COR-L47 (cell line): Measurements from ENCODE around the gene GPR160.
A peak's percentile ranks its signal among the peaks of the same experiment; 100 is the strongest.
"Not testable (repeated sequence)": the region's sequence is repeated elsewhere in the genome, so short reads cannot be mapped to it uniquely, and the experiment has no call there.

Experiments
- DNase-seq: peaks from one replicate; lab custom pipeline; 2025; lab: John Stamatoyannopoulos, UW

GPR160 gene

GRCh38 chr3:170037463-170038433 is at the start of gene GPR160:
Gene GPR160, plus strand, starts transcription at chr3:170037995. Its CDS starts 45,978 bp downstream, at chr3:170083973.
- DNase-seq, result peak; percentile 71

DNA sequence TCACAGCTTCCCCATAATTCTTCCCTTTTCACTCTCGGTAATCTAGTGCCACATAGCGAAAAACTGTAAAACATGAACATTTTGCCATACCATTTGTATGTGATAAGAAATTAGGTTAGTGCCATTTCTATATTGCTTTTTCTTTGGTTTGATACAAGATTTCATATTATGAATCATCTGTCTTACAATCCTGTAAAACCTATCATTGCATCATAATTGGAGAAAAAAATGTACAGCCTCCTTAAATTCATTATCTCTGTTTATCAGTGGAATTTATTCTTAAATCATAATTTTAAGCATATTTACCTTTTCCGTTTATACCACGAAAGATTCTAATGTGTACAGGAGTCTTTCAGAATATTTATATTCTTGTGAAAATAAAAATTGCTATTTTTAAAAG is 47.4 kb upstream of the GPR160 start:
- DNase-seq, result no peak

DNA sequence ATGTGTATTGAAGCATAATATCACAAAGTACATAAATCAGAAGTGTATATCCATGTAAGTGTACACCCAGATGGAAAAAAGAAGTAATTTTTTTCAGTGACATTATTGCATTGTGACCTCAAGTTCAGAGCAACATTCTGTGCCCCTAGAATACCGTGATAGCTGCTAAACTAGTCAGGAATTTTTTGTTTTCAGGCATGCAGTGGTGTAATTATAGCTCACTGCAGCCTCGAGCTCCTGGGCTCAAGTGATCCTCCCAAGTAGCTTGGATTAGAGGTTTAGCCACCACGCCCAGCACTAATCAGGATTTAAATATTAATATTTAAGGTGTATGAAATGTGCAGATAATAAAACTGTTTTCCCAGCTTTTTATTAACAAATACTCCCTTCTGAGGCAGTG is 45.6 kb upstream of the GPR160 start:
- DNase-seq, result no peak

GRCh38 chr3:169992781-169993180 is 45.0 kb upstream of the GPR160 start:
- no peak for DNase-seq

DNA sequence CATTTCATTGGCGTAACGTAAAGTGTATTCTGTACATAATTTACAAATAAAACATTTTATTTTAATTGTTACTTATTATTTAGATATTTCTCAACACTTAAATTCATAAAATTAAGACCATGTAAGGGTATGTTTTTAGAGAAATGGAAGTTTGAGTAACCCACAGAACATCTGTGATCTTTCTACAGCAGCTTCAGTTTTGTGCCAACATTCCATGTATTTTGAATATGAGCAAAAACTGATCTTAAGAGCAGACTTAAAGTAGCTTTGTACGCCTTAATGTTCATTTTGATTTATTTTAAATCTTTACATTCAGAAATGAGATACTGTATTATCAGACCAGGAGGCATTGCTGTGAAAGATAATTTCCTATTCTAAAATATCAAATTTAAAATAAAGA is 44.0 kb upstream of the GPR160 start:
- DNase-seq, result no peak

GRCh38 chr3:169996063-169996462 is 41.7 kb upstream of the GPR160 start:
- no peak for DNase-seq

- no peak for DNase-seq
Observed at GRCh38 chr3:169998668-169999131, 39.1 kb upstream of the GPR160 start.

GRCh38 chr3:169999433-169999832 is 38.4 kb upstream of the GPR160 start:
- no peak for DNase-seq

- no peak for DNase-seq
Observed at GRCh38 chr3:170000051-170000450, 37.7 kb upstream of the GPR160 start.

DNA sequence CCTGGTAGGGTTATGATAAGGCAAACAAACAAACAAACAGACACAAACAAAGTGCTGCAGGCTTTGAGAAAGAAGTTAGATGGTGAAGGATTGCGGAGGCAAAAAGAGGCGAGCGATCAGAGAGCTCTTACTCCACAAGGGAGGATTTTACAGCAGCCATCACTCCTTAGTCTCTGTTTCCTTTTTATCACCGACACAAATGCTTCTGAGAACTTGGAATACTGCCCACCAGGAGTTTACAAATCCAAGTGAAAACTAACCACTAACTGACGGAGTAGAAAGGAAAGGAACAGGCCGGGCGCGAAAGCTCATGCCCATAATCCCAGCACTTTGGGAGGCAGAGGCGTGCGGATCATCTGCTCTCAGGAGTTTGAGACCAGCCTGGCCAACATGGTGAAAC is 35.6 kb upstream of the GPR160 start:
- DNase-seq, result no peak

DNA sequence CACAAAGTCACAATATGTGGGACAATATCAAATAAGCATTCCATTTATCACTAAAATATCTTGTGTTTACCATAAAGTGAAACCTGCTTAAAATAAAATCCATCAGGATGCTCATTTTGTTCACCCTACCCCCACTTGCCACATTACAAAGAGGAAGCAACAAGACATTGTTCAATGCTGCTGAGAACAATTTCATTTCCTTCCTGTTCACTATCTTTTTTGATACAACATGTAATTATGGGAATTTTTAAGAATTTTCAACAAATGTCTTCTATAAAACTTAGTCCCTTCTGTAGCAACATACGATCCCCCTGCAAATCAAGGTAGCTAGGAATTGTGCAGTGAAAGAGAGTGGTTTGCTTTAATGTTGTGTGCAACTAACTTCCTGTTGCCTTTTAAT is 34.9 kb upstream of the GPR160 start:
- no peak for DNase-seq

GRCh38 chr3:170003881-170004356 is 33.9 kb upstream of the GPR160 start:
- DNase-seq, result no peak

DNA sequence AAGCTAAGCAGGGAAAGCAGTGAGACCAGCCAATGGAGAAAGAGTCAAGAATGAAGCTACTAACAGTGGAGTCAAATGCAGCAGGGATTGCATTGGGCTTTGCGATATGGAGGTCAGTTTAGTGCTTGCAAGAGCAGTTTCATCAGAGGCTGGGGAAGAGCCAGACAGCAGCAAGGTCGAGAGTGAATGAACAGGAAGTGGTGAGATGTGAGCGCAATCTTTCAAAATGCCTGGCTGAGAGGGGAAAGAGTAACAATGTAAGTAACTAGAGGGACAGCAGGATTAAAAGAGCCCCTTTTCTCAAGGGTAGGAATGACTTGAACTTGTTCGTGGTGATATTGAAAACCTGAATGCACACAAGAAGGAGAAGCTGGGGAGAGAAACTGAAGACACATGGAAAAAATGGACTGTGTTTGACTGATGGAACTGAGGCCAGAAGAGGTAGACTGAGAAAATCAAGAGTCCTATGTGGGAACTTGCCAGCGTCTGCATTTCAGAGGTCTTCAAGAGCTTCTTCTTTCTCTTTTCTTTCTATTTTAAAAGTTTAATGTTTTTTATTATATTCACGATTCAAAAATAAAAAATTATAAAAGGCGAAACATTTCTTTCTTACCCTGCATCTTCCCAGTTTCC is 30.6 kb upstream of the GPR160 start:
- no peak for DNase-seq

DNA sequence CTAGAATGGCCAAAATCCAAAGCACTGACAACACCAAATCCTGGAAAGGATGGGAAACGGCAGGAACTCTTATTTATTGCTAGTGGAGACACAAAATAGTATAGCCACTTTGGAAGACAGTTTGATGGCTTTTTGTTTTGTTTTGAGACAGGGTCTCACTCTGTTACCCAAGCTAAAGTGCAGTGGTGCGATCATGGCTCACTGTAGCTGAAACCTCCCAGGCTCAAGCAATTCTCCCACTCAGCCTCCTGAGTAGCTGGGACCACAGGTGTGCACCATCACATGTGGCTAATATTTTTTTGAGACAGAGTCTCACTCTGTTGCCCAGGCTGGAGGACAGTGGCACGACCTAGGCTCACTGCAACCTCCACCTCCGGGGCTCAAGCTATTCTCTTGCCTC is 27.3 kb upstream of the GPR160 start:
- no peak for DNase-seq

DNA sequence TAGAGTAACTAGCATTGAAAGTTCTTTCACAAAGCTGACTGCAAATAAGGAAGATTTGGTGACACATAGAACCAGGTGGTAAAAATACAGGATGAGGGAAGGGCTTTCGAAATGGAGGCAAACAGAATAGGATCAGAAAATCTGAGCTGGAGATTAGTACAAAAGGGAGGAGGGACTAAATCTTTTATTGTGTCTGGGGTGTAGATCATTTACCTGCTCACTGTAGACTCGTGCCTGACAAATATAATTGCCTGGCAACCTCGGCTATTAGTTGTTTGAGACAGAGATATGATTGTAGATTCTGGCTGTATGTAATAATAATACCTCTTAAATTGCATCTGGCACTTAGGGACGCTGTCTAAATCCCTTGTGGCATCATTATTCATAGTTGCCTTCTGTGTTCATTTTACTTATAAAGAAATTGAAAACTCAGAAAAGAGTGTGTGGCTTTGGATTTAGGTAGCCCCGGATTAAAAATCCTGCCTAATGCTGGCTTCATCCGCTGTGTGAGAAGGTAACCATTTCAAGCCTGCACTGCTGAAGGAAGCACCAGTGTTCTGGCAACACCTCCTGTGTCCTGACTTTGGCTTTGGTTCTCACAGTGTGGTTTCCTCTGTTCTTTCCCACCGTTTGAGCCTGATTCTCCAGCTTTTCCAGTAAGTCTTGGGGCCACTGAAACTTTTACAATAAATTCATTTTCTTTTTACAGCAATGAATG is 25.0 kb upstream of the GPR160 start:
- peak; percentile 49 for DNase-seq

DNA sequence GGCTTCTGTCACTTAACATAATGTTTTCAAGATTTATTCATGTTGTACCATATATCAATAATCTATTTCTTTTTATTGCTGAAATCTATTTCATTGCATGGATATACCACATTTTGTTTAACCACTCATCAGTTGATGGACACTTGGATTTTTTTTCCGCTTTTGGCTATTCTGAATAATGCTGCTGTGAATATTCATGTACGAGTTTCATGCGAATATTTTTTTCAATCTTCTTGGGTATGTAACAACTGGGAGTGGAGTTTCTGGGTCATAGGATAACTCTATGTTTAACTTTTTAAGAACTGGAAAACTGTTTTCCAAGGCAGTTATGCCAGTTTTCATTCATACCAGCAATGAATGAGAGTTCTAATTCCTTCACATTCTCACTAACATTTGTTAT is 21.7 kb upstream of the GPR160 start:
- no peak for DNase-seq

- DNase-seq, result not testable (repeated sequence)
Observed at GRCh38 chr3:170019306-170019705, 18.5 kb upstream of the GPR160 start.

GRCh38 chr3:170021083-170021482 is 16.7 kb upstream of the GPR160 start:
- DNase-seq, result no peak

GRCh38 chr3:170022336-170022735 is 15.5 kb upstream of the GPR160 start:
- DNase-seq, result no peak

DNA sequence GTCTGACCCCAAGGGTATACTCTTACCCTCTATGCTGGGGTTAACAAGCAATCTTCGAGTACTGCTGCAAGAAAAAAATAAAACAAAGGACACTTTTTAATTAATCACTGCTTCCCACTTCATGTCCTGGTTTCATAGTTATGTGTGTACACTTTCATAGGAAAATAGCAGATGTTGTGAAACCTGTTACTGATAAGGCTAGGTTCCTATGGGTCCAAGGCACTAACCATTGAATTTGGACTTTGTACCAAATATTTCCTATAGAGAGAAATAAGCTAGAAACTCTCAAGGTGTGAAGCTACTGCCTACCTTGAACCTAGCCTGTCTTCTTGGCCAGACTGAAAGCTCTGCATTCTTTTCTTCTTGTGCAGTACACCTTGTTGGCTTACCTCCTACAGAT is 14.6 kb upstream of the GPR160 start:
- no peak for DNase-seq

- no peak for DNase-seq
Observed at GRCh38 chr3:170024581-170024980, 13.2 kb upstream of the GPR160 start.
